ENCODE data around the gene ZC3H12A. TPM values are rescaled to one million over a fixed set of nuclear protein-coding genes. Genes with fewer than 3 reads are reported as not detected.

Gene ZC3H12A
- total and polyA plus RNA-seq, 2 of the 4 experiments (the other 2 are of a cell fraction), result 3.8 to 14.2 TPM

DNA sequence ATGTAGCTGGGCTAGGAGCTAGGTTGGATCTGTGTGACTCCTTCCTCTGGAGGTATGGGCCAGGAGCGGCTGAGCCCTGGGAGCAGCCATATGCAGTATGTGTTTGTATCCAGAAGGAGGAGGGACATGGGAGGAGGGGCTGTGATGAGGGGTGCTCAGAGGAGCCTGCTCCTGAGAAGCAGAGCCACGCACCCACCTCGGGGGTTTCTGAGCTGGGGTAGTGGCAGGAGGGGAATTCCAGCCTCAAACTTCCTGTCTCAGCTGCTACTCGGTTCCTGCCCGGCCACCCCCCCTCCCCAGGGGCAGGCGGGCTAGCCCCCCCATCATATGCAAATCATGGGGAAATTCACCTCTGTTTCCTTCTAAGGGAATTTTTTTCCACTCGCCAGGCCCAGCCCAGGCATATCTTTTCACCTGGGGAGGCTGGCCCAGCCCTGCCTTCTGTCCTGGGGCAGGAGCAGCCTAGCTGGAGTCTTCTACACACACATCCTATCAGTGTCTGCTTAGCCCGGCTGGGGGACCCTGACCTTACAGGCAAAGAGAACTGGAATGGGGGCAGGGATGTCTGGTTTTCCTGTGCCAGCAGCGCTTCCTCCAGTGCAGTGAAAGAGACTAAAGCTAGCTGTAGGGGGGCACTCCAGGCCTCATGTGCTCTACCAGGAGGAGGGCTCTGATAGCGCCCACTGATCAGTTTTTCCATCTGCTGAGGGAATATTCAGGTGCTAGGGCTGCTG, 3.0 kb downstream of the ZC3H12A start:
- dilution Hi-C loops (cut with HindIII; ENCODE audit: low sequenced_read_pairs, unreplicated experiment) (no loop called here), intact Hi-C loops (cut with micrococcal nuclease) (loop anchor here (5.0 kb wide), 1 partner anchor 215 kb away; the partner anchor contains the start of gene CDCA8), in situ Hi-C loops (cut with MboI; ENCODE audit: low sequenced_read_pairs) (no loop called here)
- Histone ChIP-seq H2BK5ac (ENCODE audit: low read depth, low read length, poor library complexity, severe bottlenecking) (peak overlapping the region; percentile 97), H2BK15ac (ENCODE audit: low read depth, low read length) (peak overlapping the region; percentile 83; the same call in 2 of the 3 replicates), H4K20me1 (ENCODE audit: insufficient read depth, low read length) (peaks cover 23% of the 10 kb centered on the region), H2AK5ac (ENCODE audit: low read depth, low read length) (peak overlapping the region; percentile 93), H3K18ac (ENCODE audit: low read depth, low read length) (peak overlapping the region; percentile 94), H3K4ac (ENCODE audit: low read depth, low read length) (peak overlapping the region; percentile 99), H3K27me3 (ENCODE audit: control insufficient read depth, insufficient read depth, low read length) (no peaks in the 10 kb centered on the region), H3K56ac (ENCODE audit: extremely low read depth, insufficient read depth, low read length) (peak overlapping the region; percentile 84), H4K91ac (ENCODE audit: insufficient read depth, low read depth, low read length) (peak overlapping the region; percentile 95), H4K8ac (ENCODE audit: low read depth in 2 of 2, low read length in 2 of 2) (peak overlapping the region; percentile 86 to 95), H3K4me2 (ENCODE audit: low read depth, low read length) (peak overlapping the region; percentile 96), H2BK20ac (ENCODE audit: low read depth, low read length) (peak overlapping the region; percentile 85), H2AFZ (replicated peaks; ENCODE audit: low read length, poor library complexity) (peak overlapping the region; percentile 65), H4K5ac (ENCODE audit: low read depth, low read length) (peak overlapping the region; percentile 95), H3K14ac (replicated peaks; ENCODE audit: low read depth, low read length) (peak overlapping the region; percentile 99), H3K4me1 (ENCODE audit: control insufficient read depth, insufficient read depth, low read length) (peaks cover 52% of the 10 kb centered on the region), H3K9me1 (ENCODE audit: insufficient read depth, low read length) (peaks cover 27% of the 10 kb centered on the region), H3K36me3 (ENCODE audit: control insufficient read depth, insufficient read depth, low read length) (peaks cover 44% of the 10 kb centered on the region), H2AK9ac (replicated peaks; ENCODE audit: low read depth, low read length, poor library complexity) (peak overlapping the region; percentile 98), H3K4me3 (ENCODE audit: insufficient read depth, low read depth, low read length) (peak overlapping the region; percentile 95), H3K9me3 (ENCODE audit: control insufficient read depth, insufficient read depth, low read length) (no peaks in the 10 kb centered on the region), H3K9ac (ENCODE audit: low read depth, low read length) (peak overlapping the region; percentile 83), H3K27ac (ENCODE audit: insufficient read depth, low read length) (peak overlapping the region; percentile 94), H2BK120ac (ENCODE audit: low read depth, low read length) (peak overlapping the region; percentile 94), H3K23ac (ENCODE audit: low read depth, low read length) (peak overlapping the region; percentile 95), H3K79me1 (ENCODE audit: low read depth in 1 of 2, low read length in 2 of 2) (peaks cover 30 to 82% of the 10 kb centered on the region in 2 experiments; a peak in 3 of 4 replicates)
- POLR2A ChIA-PET (ENCODE audit: unreplicated experiment), result no interaction called here
- TF ChIP-seq RAD21 (IDR thresholded peaks at IDR 0.05; ENCODE audit: low read length), result no peak
- 0 out of 2 replicates have a peak, but pooled peaks have one; percentile 7 for TF ChIP-seq POLR2A (IDR thresholded peaks at IDR 0.05; ENCODE audit: low read depth, low read length)
- no peak for TF ChIP-seq MXI1 (IDR thresholded peaks at IDR 0.05; ENCODE audit: borderline replicate concordance, low read depth, low read length)
- no peak for TF ChIP-seq SMC3 (IDR thresholded peaks at IDR 0.05; ENCODE audit: low read depth, low read length)
- no peak for TF ChIP-seq BHLHE40 (IDR thresholded peaks at IDR 0.05; ENCODE audit: low read depth, low read length)
- peak; percentile 59 for TF ChIP-seq MAZ (IDR thresholded peaks at IDR 0.05; ENCODE audit: borderline replicate concordance, low read depth, low read length)
- WGBS, 2 experiments (ENCODE audit: extremely low coverage in 2 of 2, insufficient read length in 1 of 2), result 100% methylated on average over 1 of the region's 10 CpGs; no CpG with 5 or more reads in 1 of the 2 experiments
- CTCF ChIA-PET, result interaction anchor here (3.8 kb wide), 1 partner anchor 10 kb away, joined by 24 read pairs; no protein-coding TSS in a partner anchor
- no TSS peak for BruUV-seq (replicated peaks)
- ATAC-seq (ENCODE audit: low read depth) (peak; percentile 15), DNase-seq (peak; percentile 78)

Measured in IMR-90 (cell line).